Measurements from ENCODE around the gene VILL.

The VILL gene

DNA sequence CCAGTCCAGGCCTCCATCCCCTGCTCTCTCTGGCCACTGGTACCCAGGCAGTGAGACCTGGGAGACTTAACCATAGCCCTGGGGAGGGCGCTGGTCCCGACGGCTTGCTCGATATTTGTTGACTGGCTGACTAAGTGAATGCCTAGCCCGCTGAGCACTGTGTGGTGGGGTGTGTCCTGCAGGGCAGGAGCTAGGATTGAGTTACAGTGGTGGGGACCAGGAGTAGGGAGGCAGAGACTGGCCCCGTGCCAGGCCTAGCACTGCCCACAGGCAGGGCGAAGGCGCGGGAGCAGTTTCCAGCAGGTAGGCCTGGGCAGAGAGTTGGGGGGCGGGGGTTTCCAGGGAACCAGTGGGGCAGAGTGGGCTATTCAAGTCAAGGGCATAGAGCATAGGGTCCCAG lies at the start of gene VILL:
Gene VILL, plus strand, starts transcription at position 260 of the 400 bp plus-strand sequence. CDS start 2,887 bp downstream, outside the sequence.
- DNase-seq = no peak

DNA sequence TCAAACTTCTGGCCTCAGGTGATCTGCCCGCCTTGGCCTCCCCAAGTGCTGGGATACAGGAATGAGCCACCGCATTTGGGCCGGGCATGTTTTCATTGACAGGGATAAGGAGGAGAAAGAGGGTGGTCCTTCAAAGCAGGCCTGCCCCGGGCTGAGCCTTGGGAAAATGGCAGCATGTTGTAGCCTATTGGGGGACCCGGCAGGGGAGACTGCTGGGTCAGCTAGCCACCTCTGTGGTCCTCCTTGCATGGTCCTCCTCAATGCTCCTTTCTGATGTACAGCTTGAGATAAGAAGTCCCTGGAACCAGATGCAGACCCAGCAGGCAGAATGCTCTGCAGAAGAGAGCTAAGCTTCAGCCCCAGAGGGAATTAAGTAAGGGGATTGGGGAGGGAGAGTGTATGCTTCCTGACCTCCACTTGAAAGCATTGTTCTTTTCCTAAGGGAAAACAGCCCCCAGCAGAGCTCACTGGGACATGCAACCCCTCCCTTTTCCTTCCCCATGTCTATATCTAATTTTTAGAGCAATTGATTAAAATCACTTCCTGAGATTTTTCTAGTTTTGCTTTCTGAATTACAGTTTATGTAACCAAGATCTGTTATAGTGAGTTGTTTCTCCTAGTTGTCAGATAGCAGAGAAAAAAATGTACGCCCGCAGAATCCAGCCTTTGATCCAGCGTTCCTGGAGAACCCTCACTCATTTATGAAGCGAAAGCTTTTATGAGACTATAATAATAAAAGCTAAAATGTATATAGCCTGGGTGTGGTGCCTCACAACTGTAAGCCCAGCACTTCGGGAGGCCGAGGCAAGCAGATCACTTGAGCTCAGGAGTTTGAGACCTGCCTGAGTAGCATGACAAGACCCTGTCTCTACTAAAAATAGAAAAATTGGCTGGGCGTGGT lies 48.7 kb upstream of the VILL start:
- DNase-seq = no peak

DNA sequence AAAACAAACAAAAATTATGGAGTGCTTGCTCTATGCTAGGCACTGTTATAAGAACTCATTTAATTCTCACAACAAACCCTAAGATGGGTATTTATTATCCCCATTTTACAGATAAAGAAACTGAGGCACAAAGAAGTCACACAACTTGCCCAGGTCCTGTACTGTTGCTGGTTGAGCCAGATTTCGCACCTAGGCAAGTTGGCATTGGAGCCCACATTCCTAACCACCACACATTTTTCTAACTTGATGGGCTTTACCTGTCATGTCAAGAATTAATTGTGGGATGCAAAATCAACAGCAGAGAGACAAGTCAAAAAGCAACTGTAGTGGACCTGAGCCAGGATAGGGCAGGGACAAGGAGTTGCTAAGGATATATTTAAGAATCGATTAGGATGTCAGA lies 47.9 kb upstream of the VILL start:
- no peak for DNase-seq

DNA sequence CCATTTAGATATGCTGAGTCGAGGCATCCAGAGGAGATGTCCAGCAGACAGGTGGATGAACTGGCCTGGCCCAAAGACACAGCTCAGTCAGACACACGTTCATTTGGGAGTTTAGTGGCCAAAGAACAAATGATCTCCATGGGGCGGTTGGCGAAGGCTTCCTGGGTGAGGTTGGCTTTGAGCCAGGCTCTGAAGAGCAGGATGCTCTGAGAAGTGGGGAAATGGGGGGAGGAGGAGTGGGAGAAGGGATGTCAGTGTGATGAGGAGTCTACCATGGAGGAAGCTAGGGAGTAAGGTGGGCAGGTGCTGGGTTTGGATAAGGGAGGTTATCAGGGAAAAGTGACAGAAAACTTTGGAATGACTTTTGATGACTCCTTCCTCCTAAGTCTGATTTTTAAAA lies 47.5 kb upstream of the VILL start:
- DNase-seq = no peak

DNA sequence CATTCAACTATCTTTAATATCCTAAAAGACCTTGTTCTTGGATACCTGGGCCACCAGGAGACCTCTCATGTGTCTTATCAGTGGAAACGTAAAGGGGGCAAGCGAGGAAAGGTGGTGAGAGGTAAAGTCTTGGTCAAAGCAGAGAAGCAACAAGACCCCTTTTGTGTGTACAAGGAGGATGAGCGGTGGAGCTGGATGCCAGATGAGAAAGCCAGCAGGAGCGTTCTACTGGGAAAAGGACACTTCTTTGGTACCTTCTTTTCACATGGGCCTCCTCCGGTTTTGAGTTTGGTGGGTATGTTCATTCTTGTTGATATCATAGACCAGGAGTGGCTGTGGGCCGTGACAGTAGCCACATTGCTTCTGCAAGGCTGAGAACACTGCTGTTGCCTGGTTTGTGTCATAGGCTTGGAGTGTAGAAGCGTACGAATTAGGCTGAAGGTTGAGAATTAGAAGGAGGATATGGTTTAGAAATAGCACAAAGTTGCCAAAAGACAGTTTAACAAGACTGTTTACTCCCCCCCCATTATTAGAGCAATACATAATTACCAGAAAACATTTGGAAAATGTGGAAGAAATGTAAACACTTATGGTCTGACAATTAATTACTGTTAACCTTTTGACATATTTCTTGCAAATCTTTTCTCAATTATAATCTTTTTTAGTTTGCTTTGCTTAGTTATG lies 46.8 kb upstream of the VILL start:
- DNase-seq = no peak

DNA sequence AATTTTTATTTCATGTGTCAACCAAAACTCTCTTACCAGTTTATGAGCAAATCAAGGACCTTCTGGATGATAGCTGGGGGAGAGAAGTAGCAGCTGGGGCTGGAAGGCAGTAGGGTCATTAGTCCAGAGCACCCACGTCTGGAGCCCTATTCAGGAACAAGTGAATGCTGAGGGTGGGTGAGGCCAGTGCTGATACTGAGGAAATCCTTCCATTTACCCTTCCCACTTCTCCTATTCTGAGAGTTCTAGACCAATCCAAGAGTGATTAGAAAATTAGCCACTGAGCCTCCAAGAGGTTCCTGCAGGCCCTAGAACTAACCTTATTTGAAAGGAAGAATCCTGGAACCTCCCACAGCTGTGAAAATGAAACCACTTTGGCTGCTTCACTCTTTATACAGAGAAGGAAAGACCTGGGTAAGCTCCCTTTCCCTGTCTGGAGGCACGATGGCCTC lies 46.2 kb upstream of the VILL start:
- DNase-seq = no peak

DNA sequence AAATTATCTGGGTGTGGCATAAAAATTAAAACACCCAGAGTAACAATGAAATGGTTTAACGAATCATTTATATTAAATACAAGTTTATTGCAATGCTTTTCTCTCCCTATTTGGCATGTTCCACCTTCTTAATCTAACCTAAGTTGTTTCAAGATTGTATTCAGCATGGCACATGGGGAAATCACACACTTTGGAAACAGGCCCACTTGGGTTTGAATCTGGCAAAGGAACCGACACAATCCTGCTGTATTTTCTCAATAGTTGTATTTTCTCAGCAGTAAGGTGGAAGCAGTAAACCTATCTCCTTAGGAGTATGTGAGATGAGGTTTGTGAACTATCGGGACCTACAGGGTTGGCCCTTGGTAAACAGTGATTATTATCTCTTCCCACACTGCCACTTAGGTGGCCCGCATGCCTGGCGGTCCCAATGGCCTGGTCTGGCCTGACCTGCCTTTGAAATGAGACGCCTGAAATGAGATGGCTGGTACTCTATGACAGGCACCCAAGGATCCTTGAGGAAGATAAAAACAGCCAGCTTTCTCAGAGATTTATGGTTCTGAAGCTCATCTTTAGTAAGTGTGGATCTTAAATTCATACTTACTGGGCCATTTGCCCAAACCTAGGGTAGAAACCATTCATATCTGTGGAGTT lies 45.3 kb upstream of the VILL start:
- DNase-seq = no peak

DNA sequence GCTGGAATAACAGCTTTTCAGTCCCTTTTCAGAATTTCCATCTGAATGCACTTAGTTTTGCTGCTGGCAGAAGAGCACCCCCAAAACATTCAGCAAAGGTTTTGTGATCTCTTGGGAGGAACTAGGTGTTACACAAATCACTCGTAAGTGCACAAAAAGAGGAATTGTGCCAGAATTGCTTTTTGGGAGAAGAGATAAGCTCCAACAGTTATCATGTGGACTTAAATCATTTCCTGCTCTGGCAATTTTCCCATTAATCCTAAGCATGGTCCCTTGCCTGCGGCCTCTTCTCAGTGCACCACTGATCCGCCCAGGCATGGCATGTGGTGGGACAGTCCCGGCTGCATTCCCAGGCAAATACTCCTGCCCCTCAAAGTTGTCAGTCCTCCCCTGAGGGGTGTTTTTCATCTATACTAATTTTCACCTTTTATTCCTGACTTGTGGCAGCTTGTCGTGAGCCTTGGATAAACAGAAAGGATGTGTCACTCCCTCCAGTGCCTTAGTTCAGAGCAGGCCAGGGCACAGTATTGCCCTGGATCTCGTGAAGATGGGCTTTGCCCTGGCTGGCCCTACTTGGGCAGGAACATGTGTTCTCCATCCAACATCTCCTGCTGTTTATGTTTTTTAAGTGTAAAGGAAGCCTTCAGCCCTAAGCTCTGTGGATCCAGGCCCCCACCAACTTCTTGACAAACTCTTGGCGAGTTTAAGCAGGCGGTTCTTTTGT lies 44.6 kb upstream of the VILL start:
- DNase-seq = peak; percentile 34

DNA sequence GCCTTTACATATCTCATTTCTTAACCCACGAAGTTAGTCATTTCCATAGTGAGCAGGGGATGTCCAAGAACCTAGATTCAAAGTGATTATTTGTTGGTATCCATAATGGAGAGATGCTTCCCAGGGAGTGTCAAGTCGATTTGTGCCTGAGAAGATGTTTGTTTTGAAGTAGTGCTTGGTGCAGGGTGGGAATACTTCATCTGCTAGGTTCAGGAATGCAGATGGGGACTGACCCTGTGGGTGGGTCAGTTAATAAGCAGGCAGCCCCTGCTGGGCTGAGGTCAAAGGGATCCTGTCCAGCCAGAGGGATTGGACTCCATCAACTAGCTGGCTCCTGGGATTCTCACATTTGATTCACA lies 44.1 kb upstream of the VILL start:
- DNase-seq = no peak

DNA sequence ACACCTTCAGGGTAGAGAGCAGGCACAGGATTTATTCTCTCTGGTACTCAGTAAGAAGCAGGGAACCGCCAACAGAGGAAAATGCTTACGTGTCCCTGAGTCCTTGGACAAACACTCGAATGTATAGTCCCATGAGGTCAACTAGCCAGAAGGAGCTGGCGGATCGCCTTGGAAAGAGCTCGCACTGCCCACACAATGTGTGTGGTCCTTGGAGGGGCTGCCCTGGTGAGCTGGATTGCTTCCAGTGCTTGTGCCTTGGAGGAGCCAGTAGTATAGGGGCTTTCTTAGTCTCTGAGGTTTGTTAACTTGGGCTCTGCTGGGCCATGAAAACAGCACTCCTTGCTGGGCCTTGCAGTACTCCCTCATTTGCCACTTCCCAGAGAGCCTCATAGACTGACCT lies 40.7 kb upstream of the VILL start:
- DNase-seq = no peak

DNA sequence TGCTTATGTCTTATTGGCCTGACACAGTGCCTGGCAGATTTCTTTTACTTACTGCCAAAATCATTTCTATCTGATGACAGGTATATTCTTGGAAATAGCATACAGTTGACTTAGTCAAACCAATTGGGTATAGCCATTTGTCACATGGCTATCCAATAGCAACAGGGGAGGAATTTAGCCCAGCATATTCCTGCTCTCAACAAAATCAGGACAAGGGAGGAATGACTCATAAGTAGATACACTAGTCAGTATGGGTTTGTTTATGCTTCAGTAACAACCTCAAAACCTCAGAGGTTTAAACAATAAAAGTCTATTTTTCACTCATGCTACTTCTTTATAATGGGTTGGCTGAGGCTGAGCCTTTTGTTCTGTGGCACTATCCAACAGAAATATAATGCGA lies 38.0 kb upstream of the VILL start:
- DNase-seq = no peak

DNA sequence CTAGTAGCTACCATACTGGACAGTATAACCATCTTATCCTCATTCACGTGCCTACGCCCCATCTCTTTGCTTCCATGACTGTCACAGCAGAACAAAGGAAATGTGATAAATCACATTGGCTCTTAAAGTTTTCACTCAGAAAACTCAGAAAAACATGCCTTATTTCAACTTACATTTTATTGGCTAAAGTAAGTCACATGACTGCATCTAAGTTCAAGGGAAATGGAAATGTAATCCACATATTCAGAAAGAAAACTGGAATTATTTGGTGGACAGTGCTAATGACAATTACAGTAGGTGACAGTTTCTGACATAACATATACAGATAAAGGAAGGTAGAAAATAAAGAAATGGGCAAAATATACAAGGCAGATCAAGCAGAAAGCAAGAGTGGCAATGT lies 37.4 kb upstream of the VILL start:
- DNase-seq = no peak

DNA sequence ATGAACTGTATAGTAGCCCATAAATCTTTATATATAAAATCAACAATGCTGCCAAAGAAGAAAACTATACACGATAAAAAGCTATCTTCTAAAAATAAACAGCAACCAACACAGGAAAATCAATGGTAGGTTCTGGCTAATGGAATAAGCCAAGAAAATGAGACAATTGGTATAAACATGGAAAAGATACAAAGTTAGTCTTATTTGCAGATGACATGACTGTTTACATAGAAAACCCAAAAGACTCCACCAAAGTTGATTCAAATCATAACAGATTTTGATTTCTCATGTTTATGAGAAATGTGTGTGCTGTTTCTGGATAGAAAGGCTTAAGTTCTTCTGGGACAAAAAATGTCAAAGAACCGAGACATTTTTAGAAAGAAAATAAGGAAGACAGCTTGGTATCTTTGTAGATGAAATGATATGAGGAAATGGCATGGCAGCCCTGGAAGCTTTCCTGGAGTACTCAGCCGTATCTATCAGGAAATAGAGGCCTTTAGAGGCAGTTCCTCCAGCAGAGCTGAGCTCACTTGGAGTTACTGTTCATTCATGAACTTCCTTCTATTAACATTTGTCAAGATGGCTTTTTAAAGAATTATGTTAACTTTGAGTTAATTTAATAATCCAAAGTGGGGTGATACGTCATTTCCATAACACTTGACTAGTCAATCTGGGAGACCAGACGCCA lies 36.7 kb upstream of the VILL start:
- peak; percentile 28 for DNase-seq

DNA sequence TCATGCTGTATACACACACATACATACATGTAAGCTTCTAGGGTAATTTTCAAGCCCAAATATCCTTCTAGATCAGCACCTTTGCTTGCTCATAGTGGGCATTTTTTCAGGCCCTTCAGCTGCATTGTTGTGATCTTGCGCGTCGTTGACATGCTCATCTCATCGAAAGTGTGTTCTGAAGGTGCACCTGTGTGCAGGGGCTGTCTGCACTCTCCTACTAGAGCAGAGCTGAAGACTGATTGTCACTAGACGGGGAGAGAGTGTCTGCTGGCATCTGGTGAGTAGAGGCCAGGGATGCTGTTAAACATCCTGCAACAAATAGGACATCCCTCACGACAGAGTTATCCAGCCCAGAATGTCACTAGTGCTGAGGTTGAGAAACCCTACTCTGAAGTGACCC lies 35.7 kb upstream of the VILL start:
- no peak for DNase-seq

DNA sequence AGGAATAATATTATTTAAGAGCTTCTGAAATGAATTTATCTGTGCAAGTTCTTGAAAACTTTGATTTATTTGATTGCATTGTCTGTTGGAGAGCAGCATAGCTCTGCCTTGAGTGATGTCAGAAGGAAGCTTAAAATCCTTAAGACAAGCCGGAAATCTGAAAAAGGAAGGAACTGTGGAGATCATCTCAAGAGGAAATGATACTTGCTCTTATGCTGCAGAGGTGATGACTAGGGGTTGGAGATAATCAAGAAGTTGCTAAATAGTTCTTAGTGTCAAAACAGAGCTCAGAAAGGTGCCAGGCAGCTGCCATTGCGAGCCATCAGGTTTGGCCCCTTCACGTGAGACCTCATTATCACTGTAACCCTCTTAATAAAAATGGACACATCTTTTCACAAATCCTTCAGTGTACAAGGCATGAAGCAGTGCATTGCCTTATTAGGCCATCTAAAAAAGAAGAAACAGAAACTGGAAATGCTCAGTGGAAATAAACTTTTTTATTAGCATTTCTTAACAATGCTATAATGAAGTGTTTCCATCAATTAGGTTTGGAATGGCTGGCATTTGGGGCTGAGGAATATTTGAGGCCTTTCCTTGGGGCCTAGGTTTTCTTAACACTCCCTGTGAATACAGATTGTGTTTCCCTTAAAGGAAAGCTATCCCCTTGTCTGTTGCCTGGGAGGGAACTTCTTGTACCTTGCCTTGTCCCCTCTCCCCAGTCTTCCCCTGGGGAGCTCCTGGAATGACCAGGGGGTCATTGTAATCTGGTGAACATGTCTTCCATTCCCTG lies 34.5 kb upstream of the VILL start:
- DNase-seq = peak; percentile 22

DNA sequence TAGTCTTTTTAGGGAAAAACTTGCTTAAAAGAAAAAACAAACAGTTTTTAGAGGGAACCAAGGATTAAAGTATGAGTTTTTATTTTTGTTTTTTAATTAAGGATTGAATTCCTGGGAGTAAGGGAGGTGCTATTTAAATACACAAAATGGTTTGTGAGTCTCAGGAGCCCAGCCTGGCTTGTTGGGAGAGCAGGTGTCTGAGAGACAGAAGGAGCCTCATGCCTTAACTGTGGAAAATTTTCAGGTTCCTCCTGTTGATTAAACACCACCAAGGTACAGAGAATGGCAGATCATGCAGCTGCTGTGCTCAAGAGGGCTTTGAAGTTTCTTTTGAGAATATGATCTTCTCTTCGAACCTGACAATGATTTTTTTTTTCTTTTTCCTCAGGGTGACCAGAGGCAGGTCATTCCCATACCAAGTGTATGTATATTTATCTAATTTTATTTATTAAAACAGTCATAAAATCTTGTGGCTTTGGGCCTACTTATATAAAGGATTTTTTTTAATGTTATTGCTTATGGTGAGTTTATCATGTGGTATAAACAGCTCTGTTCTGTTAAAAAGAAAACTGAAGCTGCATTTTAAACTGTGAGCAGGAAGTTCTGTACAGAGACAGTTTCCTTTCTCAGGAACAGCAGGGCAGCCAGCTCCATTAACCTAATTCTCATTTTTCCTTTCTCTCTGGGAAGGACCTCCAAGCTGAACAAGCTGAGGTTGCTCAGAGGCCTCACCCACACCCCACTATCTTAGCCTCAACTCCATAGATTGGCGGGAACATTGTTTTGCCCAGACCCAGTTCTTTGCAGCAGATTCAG lies 33.7 kb upstream of the VILL start:
- peak; percentile 37 for DNase-seq

DNA sequence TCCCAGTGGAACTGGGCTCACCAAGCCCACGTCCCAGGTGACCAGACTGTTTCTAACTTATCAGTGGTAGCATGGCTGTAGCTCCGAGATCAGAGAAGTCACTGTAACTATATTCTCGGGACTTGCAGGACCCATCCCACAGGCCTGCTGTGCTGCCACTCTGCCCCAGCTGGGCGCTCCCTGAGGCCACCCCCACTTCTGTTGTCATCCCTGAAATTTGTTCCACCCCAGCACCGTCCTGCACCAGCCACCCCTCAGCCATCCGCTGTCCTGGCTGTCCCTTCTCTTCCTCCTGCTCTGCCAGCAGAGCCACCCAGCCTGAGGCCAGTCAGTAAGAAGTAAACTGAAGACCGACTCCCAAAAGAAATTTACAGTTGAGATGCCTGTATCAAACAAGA lies 33.0 kb upstream of the VILL start:
- no peak for DNase-seq

DNA sequence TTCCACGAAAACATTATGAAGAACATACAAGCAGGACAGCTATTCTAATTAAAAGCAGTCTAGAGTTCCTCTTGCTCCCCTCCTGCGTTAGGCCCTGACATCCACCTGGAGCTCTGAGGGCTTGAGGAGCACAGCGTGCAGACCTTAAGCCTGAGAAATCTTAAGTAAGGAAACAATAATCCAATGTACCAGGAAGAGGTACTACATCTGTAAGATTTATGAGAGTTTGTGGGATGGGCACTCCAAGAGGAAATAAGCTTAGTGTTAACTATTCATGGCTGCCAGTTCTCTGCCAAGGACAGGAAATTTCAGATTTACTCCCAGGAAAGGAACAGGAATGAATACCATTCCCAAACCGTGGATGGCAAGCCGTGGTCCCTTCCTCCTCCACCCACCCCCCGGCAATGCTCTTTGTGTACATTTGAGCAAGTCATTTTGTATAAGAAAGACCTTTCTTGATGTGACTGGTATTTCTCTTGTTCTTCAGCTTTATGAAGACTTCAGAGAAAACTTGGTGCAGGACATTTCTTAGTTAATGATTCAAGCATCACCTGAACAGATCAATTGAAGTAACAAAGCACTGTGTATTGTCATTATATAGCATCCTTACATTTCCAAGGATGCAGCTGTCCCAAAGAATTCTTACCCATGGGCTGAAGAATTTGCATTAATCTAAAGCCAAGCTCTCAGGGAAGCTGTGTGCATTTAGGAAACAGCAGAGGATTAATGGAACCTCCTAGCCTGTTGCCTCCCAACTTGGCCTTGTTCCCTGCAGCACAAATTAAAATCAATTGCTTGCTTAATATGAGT lies 28.8 kb upstream of the VILL start:
- DNase-seq = no peak

DNA sequence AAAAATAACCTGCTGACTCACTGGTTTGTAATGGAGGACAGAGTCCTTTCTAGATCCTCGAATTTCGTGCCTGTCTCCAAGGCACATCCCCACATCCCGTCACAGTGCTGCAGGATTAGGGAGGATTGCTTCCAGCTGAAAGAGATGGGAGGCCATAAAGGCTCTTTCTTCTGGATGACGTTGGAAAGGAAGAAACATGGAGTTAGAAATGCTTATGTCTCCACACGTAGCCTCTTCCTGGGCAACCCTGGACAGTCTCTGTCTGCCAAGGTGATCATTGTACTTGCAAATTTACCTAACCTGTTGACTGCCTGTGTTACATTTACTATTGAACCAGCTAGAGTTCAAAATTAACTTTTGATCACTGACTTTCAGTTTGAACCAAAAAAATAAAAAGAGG lies 27.6 kb upstream of the VILL start:
- no peak for DNase-seq

DNA sequence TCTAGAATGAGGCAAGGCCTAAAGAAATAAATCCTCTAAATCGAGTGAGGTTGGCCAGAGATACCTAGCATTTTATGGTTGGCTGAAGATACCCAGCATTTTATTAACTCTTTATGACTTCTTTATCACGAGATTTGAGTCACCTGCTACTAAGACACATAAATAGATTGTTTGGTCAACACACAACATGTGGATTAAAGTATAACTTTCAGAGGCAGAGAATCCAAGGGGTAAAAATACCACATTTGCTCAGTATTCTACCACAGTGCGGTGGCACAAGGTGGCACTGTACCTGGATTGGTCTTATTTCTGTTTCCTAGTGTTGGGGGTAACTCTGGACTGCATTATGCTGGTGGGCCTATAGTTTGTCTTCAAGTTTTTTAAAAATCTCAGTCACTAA lies 27.0 kb upstream of the VILL start:
- DNase-seq = no peak

Data from hematopoietic multipotent progenitor cell treated with erythropoietin and hydrocortisone succinate and interleukin-3 and kit ligand, for 4 days (in vitro differentiated cells).